Right hindlimb (tissue), 1 donor: ENCODE data around the gene UGT2B15.
"Not testable (repeated sequence)": the region's sequence is repeated elsewhere in the genome, so short reads cannot be mapped to it uniquely, and the experiment has no call there.

Experiments used
- DNase-seq: peaks from one replicate; pipeline ENCODE4 v3.0.0-alpha.2; 2018

The UGT2B15 gene

GRCh38 chr4:68670479-68670939, at the start of gene UGT2B15:
TSS of gene UGT2B15 (minus strand) at chr4:68670652. CDS start at chr4:68670618, 34 bp downstream.
- not testable (repeated sequence) for DNase-seq

DNA sequence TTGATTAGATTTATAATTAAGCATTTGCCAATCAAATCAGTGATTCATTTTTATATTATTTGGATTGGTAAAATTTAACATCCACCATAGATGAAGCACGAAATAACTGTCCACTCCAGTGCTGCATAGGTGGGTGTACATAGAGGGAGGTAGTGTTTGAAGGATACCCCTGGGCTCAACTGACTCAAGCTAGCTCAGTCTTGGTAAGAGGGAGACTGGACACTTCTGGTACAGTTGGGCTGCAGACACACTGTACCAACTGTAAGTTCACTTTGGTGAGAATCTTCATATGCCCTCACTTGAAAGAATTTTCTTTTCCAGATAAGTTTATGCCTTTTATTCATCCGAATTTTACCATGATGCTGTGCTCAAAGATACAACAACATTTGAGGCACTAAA, 48.6 kb upstream of the UGT2B15 start:
- no peak for DNase-seq

- DNase-seq: no peak
Measured at GRCh38 chr4:68718447-68719074, 48.1 kb upstream of the UGT2B15 start.

- no peak for DNase-seq
Measured at GRCh38 chr4:68717999-68718398, 47.5 kb upstream of the UGT2B15 start.

DNA sequence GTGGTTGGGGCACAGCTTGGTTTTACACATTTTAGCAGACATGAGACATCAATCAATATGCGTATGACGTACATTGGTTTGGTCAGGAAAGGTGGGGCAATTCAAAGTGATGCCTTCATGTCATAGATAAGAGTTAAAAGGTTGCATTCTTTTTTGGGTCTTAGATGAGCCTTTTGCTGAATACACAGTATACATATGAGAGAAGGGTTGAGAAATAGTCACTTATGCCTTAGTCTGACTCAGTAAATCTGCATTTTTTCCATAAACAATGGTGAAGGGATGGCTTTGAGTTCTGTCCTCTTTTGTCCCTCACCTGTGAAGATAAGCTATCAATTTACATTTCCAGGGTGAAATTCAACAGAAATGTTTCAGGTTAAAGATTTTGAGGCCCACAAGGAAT, 43.9 kb upstream of the UGT2B15 start:
- no peak for DNase-seq

DNA sequence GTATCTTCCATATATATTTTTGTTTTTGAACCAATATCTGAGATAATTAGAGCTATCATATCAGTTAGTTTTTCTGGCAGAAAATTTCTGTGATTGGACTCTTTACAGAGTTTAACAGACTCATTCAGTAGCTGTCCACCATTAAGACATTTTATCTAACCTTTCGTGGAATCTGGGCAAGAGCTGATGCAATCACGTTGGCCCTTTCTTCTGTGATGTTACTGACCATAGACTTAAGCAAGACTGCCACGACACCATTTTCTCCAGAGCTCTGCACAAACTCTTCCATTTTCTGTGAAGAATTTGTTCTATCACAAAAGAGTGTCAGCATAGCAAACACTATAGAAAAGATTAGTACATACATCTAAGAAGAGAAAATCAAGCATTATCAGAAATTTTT, 41.8 kb upstream of the UGT2B15 start:
- no peak for DNase-seq

DNA sequence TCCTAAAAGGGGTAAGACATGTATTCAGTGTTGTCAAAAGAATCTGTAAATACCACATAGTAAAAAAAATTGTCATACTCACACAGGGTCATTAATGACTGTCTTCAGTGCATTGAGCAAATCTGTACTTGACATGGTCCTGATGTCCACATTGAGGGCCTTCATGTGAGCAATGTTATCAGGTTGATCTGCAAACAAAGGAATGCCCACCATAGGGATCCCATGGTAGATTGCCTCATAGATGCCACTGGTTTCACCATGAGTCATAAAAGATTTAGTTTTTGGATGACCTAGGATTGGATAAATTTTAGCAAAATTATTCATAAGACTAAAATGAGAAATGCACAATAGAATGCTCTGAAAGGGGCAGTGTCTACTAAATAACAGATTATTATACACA, 38.1 kb upstream of the UGT2B15 start:
- no peak for DNase-seq

DNA sequence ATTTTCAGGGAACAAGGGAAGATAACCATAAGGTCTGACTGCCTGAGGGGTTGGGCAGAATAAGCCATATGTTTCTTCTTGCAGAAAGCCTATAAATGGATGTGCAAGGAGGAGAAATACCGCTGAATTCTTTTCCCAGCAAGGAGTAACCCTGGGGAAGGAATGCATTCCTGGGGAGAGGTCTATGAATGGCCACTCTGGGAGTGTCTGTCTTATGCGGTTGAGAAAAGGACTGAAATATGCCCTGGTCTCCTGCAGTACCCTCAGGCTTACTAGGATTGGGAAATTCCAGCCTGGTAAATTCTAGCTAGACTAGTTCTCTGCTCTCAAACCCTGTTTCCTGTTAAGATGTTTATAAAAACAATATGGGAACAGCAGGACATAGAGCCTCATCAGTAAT, 32.7 kb upstream of the UGT2B15 start:
- not testable (repeated sequence) for DNase-seq

- no peak for DNase-seq
Measured at GRCh38 chr4:68700152-68700551, 29.7 kb upstream of the UGT2B15 start.

GRCh38 chr4:68693325-68694075, 23.0 kb upstream of the UGT2B15 start:
- DNase-seq: no peak

DNA sequence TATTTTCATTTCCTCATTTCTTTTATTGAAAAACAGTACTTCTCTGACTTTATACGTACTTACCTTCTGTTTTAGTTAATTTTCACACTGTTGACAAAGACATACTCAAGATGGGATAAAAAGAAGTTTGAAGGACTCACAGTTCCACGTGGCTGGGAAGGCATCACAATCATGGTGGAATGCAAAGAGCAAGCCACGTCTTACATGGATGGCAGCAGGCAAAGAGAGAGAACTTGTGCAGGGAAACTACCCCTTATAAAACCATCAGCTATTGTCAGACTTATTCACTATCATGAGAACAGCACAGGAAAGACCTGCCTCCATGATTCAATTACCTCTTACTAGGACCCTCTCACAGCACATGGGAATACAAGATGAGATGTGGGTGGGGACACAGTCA, 20.7 kb upstream of the UGT2B15 start:
- no peak for DNase-seq

DNA sequence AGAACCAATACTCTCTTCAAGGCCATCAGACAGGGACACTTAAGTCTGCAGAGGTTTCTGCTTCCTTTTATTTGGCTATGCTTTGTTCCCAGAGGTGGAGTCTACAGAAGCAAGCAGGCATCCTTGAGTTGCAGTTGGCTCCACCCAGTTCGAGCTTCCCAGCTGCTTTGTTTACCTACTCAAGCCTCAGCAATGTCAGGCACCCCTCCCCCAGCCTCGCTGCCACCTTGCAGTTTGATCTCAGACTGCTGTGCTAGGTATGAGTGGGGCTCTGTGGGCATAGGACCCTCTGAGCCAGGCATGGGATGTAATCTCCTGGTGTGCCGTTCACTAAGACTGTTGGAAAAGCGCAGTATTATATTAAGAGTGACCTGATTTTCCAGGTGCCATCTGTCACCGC, 12.6 kb upstream of the UGT2B15 start:
- no peak for DNase-seq

DNA sequence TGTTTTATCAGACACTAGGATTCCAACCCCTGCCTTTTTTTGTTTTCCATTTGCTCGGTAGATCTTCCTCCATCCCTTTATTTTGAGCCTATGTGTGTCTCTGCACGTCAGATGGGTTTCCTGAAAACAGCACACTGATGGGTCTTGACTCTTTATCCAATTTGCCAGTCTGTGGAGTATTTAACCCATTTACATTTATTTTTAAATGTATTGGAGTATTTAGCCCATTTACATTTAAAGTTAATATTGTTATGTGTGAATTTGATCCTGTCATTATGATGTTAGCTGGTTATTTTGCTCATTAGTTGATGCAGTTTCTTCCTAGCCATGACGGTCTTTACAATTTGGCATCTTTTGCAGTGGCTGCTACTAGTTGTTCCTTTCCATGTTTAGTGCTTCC, 10.8 kb upstream of the UGT2B15 start:
- not testable (repeated sequence) for DNase-seq

DNA sequence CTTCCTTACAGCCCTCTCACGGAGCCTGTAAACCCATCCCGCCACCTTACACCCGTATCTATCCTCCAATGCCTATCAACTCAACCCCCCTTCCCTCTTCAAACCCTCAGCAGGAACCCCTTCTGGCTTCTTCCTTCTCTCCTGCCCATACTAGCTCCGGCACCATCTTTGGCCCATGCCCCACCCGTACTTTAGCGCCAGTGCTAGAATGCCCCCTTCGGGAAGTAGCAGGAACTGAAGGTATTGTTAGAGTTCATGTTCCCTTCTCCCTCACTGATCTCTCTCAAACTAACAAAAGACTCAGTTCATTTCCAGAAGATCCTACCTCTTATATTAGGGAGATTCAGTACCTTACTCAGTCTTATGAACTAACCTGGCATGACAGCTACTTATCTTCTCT, 2.7 kb upstream of the UGT2B15 start:
- no peak for DNase-seq

DNA sequence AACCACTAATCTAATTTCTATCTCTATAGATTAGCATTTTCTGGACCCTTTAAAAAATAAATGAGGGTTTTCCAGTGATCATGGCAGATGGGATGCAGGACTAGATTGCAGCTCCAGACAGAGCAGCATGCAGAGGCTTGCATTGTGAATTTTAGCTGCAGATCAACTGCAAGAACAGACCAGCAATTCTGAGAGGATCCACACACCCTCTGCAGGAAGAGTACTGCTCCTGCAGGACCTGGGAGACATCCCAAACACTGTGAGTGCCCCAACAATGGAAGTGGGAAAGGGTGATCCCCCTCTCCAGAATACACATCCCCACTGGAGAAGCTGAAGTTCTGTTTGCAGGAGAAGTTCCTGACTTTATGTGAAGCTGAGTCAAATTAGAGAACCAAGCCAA, 765 bp upstream of the UGT2B15 start:
- DNase-seq: not testable (repeated sequence)

DNA sequence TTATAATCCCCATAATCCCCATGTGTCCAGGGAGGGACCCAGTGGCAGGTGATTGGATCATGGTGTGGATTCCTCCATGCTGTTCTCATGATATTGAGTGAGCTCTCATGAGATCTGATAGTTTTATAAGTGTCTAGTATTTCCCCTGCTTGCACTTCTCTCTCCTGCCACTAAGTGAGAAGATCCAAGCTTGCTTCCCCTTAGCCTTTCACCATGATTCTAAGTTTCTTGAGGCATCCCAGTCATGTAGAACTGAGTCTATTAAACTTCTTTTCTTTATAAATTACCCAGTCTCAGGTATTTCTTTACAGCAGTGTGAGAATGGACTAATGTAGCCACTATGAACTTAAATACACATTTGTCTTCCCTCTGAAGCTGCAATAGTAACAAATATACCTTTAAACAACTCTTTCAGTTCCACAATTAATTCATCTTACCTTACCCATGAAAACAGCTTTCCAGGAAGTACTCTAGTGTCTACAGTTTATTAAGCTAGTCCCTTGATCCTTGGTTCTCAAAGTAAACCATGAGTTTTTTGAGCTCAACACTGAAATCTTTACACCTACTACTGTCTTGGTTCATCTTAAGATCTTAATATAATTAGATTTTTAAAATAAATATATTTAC, 1.8 kb downstream of the UGT2B15 start:
- DNase-seq: not testable (repeated sequence)

DNA sequence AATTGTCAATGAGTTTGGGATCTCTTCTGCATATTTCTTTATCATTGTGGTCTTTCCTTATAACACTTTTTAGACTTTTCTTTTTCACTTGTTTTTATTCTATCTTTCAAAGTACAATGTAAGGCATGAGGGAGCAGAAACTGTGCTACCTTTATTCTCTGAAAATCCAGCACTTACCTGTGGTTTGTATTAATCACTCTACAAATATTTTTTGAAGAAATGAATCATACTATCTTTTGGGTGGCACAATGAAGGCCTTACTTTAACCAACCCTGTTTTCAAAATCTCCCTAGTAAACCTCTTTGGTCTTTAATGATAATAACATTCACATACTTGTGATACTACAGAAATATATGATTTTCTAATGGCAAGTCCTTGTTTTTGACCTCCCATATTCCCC, 2.9 kb downstream of the UGT2B15 start:
- DNase-seq: not testable (repeated sequence)

- DNase-seq: not testable (repeated sequence)
Measured at GRCh38 chr4:68664721-68665120, 5.7 kb downstream of the UGT2B15 start.

- DNase-seq: not testable (repeated sequence)
Measured at GRCh38 chr4:68662836-68663574, 7.4 kb downstream of the UGT2B15 start.

GRCh38 chr4:68658672-68659071, 11.8 kb downstream of the UGT2B15 start:
- DNase-seq: no peak

DNA sequence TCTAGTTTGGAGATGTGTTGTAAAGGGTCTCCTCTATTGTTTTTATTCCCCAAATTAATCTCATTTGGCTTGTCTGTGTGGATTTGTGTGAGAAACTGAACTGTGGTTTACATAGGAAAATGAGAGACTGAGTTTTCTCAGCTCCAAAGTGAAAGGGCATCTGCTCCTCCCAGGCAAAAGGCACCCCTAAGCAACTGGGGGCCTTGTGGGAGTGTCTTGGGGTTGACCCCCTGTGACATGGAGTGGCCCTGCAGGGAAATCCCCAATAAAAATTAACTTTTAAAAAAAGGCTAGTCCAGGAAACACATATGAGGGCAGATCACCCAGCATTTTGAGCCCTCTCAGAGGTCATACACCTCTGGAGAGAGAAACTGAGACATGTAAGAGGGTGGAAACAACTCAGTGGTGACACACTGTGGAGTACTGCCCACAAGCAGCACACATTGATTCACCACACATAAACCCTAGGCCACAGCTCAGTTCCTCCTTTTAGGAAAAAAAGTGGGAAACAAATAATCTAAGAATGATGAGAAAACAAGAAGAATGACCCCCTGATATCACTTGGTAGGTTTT, 13.3 kb downstream of the UGT2B15 start:
- DNase-seq: not testable (repeated sequence)

- DNase-seq: not testable (repeated sequence)
Measured at GRCh38 chr4:68656445-68656973, 13.9 kb downstream of the UGT2B15 start.
